ENCODE measurements around the gene TSPAN18. TPM values are rescaled to one million over a fixed set of nuclear protein-coding genes. Genes with fewer than 3 reads are reported as not detected.

TSPAN18 gene
- total RNA-seq, 2 experiments from 2014 or later: 22.9 to 23.5 TPM

DNA sequence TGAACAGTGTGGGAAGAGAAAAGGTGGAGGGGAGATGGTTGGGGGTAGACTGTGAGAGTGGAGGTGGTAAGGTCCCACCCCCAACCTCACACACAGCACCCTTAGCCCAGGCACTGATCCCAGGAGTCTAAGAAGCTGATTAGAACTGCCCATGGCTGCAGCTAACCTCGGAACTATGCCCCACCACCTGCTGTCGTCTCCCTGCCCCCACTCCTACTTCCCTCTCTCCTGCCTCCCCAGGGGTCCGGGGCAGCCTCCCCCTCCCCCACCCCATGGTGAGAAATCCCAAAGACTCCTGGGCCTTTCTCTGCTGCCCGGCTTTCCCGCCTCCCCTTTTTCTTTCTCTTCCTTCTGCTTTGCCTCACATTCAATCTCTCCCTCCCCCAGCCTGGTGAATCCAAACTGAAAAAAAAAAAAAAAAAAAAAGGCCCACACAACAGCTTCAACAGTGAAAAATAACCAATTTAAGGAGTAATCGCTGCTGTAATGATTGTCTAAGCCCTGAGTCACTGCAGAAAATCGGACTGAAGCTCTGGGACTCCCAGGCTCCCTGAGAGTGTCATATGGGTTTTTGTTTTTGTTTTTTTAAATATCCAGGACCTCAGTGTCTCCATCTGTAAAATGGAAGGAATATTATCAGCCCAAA is 233.6 kb downstream of the TSPAN18 start:
- no peak overlapping the region for H3K27ac Mint-ChIP-seq
- DNase-seq: no peak
- no peaks in the 10 kb centered on the region for H3K9me3 Mint-ChIP-seq
- peaks cover under 1% of the 10 kb centered on the region for H3K4me1 Mint-ChIP-seq
- H3K36me3 Mint-ChIP-seq (ENCODE audit: low read depth): no peaks in the 10 kb centered on the region
- no peaks in the 10 kb centered on the region for H3K27me3 Mint-ChIP-seq
- POLR2A ChIA-PET: no interaction called here
- H3K4me3 Mint-ChIP-seq: no peak overlapping the region
- CTCF ChIA-PET: interaction anchor here (0.6 to 2.2 kb wide), 2 partner anchors 10 to 112 kb away, joined by 3 to 6 read pairs; partner anchors contain the start of gene TP53I11

DNA sequence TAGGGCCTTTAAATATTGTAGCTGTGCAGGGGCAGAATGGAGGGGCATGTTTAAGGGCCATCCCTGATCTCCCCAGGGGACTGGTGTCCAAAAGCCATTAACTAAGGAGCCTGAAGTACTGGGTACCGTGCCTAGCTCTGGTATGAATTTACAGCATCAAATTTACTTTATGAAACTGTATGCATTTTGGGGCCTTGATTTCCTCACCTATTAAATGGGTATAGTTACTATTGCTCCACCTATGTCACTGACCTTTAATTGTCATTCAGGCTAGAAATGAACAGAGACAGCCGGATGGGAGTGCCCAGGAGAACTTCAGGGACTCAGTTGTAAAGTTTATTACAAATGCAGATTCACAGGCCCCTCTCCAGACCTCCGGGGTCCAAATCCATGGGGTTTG is 235.7 kb downstream of the TSPAN18 start:
- H3K4me1 Mint-ChIP-seq: no peaks in the 10 kb centered on the region
- ChIA-PET CTCF (interaction anchor here (0.7 to 2.0 kb wide), 2 partner anchors 21 to 143 kb away, joined by 3 to 4 read pairs; no protein-coding TSS in a partner anchor), POLR2A (no interaction called here)
- no peak for DNase-seq
- no peaks in the 10 kb centered on the region for H3K36me3 Mint-ChIP-seq (ENCODE audit: low read depth)
- H3K4me3 Mint-ChIP-seq: no peak overlapping the region
- no peaks in the 10 kb centered on the region for H3K9me3 Mint-ChIP-seq
- H3K27me3 Mint-ChIP-seq: no peaks in the 10 kb centered on the region
- H3K27ac Mint-ChIP-seq: no peak overlapping the region

DNA sequence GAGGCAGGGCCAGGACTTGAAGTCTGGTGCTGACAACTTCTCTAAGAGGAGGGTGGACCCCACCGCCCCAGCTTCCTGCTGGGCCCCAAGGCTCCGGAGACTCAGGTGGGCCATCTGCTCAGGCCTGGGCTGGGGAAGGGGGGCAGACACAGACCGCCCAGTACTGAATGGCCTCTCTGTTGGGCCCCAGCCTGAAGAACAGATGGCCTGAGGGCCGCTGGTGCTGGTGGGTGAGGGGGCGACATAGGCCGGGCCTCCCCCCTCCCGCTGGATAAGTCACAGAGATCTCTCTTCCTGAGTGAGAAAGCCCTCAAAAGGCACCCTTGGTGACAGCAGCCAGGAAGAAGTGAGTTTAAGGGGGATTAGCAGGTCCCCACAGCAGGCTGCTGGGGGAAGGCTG is 236.4 kb downstream of the TSPAN18 start:
- Mint-ChIP-seq H3K36me3 (ENCODE audit: low read depth) (no peaks in the 10 kb centered on the region), H3K4me3 (no peak overlapping the region), H3K27me3 (no peaks in the 10 kb centered on the region), H3K27ac (no peak overlapping the region), H3K9me3 (no peaks in the 10 kb centered on the region), H3K4me1 (no peaks in the 10 kb centered on the region)
- no peak for DNase-seq
- ChIA-PET POLR2A (no interaction called here), CTCF (no interaction called here)

DNA sequence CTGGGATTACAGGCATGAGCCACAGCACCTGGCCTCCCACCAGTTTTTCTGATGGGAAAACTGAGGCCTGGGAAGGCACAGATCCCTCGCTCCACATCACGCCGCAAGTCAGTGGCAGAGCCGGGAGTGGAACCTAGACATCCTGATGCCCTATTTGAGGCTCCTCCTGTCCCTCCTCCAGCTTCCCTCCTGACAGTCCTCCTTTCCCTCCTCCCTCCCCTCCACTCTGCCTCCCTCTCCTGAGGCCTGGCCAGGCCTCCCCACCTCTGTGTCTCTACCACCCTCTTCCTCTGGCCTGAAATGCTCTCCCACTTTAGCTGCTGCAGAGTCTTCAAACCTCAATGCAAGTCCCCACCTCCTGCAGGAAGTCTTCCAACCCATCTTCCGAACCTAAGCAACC is 237.2 kb downstream of the TSPAN18 start:
- POLR2A ChIA-PET: no interaction called here
- no peak overlapping the region for H3K27ac Mint-ChIP-seq

DNA sequence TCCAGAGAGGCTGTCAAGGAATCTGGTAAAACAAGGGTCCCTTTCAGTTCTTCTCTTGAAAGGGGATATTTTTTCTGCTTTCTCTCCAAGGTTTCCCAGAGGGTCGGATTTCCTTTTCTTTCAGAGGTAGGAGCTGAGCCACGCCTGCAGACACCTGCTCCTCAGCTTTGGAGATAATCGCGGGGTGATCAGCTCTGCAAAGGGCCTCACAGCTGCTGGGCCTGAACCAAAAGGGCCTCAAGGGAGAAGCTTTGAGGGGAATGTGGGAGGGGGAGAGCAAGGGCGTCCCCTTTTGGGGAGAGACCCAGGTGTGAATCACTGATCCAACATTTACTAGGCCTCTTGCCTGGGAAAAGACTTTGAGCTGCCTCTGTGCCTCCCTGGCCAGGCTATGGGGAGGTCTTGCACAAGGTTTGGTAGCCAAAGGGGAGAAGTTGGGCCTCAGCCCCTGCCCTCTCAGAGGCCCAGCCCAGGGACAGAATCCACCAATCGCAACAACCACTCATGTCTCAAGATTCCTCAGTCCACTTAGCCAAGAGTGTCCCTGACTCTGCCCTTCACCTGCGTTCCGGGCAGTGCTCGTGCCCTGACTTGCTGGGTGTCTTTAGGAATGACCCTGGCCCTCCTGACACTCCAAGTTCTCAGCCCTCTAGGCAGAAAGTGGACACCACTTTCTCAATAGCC is 237.9 kb downstream of the TSPAN18 start:
- no peak overlapping the region for H3K27ac Mint-ChIP-seq
- H3K4me3 Mint-ChIP-seq: no peak overlapping the region
- no peaks in the 10 kb centered on the region for H3K9me3 Mint-ChIP-seq
- H3K27me3 Mint-ChIP-seq: no peaks in the 10 kb centered on the region
- no peaks in the 10 kb centered on the region for H3K4me1 Mint-ChIP-seq
- no peaks in the 10 kb centered on the region for H3K36me3 Mint-ChIP-seq (ENCODE audit: low read depth)
- CTCF ChIA-PET: interaction anchor here (0.8 to 1.0 kb wide), 4 partner anchors 7 to 140 kb away, joined by 3 read pairs; no protein-coding TSS in a partner anchor
- no peak for DNase-seq
- POLR2A ChIA-PET: no interaction called here

More for the DNA sequence above, 237.2 kb downstream of the TSPAN18 start:
- CTCF ChIA-PET: interaction anchor here (0.8 to 1.0 kb wide), 4 partner anchors 8 to 141 kb away, joined by 3 read pairs; no protein-coding TSS in a partner anchor
- Mint-ChIP-seq H3K9me3 (no peaks in the 10 kb centered on the region), H3K27me3 (no peaks in the 10 kb centered on the region), H3K36me3 (ENCODE audit: low read depth) (no peaks in the 10 kb centered on the region), H3K4me1 (no peaks in the 10 kb centered on the region), H3K4me3 (no peak overlapping the region)
- no peak for DNase-seq

DNA sequence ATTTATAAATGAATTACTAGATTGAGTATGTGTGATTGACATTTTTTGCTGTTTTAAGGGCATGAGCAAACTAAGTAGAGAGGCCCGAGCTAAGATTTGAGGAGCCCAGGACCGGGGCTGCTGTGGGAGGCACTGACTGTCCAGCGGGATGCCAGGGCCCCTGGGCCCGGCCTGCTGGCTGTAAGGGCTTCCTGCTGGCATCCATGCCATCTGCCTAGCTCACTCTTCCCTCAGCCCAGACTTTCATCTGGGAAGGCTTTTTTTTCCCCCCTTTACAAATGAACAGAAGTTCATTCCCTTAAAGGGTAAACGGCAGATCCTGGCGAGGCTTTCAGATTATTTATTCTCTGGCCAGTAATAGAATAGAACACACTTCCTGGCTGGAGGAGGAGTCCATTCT is 239.9 kb downstream of the TSPAN18 start:
- H3K9me3 Mint-ChIP-seq: no peaks in the 10 kb centered on the region
- no peaks in the 10 kb centered on the region for H3K27me3 Mint-ChIP-seq
- H3K36me3 Mint-ChIP-seq (ENCODE audit: low read depth): no peaks in the 10 kb centered on the region
- ChIA-PET CTCF (interaction anchor here (0.9 kb wide), 1 partner anchor 130 kb away, joined by 3 read pairs; no protein-coding TSS in a partner anchor), POLR2A (no interaction called here)
- H3K27ac Mint-ChIP-seq: no peak overlapping the region
- no peaks in the 10 kb centered on the region for H3K4me1 Mint-ChIP-seq
- no peak for DNase-seq
- H3K4me3 Mint-ChIP-seq: no peak overlapping the region

DNA sequence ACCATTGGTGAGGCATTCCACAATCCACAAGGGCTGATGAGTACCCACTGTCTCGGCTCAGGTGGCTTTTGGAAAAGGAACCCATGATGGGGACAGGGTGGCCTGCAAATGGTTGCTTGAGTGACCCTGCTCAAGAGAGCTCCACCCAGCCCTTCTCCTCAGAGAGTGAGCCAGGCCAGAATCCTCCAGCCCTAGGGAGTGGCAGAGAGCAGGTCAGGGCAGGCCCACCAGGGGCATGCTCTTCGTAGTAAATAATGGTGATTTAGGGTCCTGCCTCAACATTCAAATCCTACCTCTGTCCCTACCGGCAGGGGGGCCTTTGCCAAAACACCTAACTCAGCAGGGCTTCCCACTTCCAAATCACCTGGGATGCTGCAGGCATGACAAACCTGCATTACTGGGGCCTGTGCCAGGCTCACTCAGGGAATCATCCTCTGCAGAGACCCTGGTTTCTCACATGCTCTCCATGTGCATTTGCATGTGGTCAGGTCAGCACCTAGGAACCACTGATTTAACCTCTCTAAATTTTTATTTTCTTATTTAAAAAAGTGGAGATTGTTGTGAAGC is 241.3 kb downstream of the TSPAN18 start:
- Mint-ChIP-seq H3K9me3 (no peaks in the 10 kb centered on the region), H3K4me3 (no peak overlapping the region), H3K4me1 (no peaks in the 10 kb centered on the region), H3K36me3 (ENCODE audit: low read depth) (no peaks in the 10 kb centered on the region), H3K27ac (no peak overlapping the region), H3K27me3 (no peaks in the 10 kb centered on the region)
- no peak for DNase-seq
- POLR2A ChIA-PET: no interaction called here
- CTCF ChIA-PET: interaction anchor here (0.9 kb wide), 1 partner anchor 32 kb away, joined by 3 read pairs; no protein-coding TSS in a partner anchor

DNA sequence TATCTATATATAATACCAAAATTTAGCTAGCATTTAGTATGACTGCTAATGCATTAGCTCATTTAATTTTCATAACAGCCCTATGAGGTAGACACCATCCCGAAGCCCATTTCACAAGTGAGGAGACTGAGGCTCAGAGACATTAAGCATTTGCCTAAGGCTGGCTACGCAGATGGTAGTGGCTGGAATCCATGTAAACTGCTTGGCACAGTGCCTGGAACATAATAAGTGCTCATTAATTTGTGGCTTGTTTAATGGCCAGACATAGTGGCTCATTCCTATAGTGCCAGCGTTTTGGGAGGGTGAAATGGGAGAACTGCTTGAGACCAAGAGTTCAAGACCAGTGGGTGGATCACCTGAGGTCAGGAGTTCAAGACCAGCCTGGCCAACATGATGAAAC is 241.7 kb downstream of the TSPAN18 start:
- no peaks in the 10 kb centered on the region for H3K9me3 Mint-ChIP-seq
- no peak for DNase-seq
- no peaks in the 10 kb centered on the region for H3K36me3 Mint-ChIP-seq (ENCODE audit: low read depth)
- ChIA-PET POLR2A (no interaction called here), CTCF (interaction anchor here (0.9 kb wide), 1 partner anchor 32 kb away, joined by 3 read pairs; no protein-coding TSS in a partner anchor)
- no peaks in the 10 kb centered on the region for H3K27me3 Mint-ChIP-seq
- no peak overlapping the region for H3K27ac Mint-ChIP-seq
- H3K4me3 Mint-ChIP-seq: no peak overlapping the region
- H3K4me1 Mint-ChIP-seq: no peaks in the 10 kb centered on the region

DNA sequence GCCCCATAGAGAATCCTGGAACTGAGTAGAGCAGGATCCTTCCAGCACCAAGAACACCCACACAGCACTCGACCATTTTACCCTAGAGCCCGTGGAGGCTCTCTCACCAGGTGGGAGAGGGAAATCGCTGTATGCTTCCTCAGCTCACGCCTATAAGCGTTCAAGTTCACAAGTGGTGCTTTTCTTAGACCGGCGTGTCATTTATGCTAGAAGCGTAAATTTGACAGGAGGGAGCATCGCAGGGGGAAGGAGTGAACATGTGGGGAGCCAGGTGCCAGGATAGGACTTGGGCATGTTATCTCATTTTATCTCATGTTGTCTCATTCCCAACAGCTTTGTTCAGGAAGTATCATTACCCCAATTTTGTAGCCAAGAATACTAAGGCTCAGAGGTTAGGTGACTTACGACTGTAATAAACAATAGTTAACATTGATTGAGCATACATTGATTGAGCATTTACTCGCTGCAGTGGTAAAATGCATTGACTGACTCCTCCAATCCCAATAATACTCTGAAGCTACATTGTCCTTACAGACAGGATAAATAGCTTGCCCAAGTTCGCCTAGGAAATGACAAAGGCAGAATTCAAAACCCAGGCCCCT is 243.0 kb downstream of the TSPAN18 start:
- Mint-ChIP-seq H3K36me3 (ENCODE audit: low read depth) (no peaks in the 10 kb centered on the region), H3K27ac (no peak overlapping the region), H3K27me3 (no peaks in the 10 kb centered on the region), H3K4me3 (no peak overlapping the region), H3K9me3 (no peaks in the 10 kb centered on the region), H3K4me1 (no peaks in the 10 kb centered on the region)
- CTCF ChIA-PET: interaction anchor here (0.8 kb wide), 1 partner anchor 133 kb away, joined by 4 read pairs; no protein-coding TSS in a partner anchor
- POLR2A ChIA-PET: no interaction called here
- no peak for DNase-seq

DNA sequence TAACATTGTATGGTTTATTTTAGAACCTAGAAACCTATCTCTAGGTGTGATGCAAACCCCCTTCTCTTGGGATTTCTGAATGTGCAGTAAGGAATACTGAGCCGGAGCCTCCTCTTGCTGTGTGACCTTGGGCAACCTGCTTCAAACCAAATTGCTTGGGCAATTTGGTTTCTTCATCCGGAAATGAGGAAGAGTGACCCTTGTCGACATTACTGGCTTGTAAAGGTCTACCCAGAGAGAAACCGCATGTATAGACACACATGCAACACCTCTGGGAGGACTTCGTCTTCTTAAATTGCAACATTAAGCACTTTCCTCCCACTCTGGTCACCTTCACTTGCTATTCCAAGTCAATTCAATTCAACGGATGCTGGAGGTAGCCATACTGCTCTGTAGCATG is 243.5 kb downstream of the TSPAN18 start:
- Mint-ChIP-seq H3K4me1 (no peaks in the 10 kb centered on the region), H3K27ac (no peak overlapping the region), H3K4me3 (no peak overlapping the region), H3K27me3 (no peaks in the 10 kb centered on the region), H3K36me3 (ENCODE audit: low read depth) (no peaks in the 10 kb centered on the region), H3K9me3 (no peaks in the 10 kb centered on the region)
- ChIA-PET POLR2A (no interaction called here), CTCF (no interaction called here)
- DNase-seq: no peak

DNA sequence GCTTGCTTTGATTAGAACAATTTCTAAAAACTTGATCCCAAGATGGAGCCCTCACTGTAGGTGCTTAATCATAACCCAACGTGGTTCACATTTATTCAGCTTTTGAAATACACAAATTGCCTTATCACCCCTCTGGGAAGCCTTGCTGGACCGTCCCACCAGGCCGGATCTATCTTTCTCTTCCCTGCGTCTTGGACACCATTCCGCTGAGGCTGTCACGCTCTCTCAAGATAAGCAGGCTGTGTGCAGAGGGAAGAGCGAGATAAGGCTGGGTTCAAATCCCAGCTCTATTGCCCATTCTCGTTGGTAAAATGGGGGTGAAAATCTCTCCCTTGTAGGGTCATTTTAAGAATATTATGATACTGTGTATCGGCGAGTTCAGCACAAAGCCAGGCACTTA is 244.4 kb downstream of the TSPAN18 start:
- DNase-seq: no peak
- Mint-ChIP-seq H3K4me3 (no peak overlapping the region), H3K27ac (no peak overlapping the region), H3K27me3 (no peaks in the 10 kb centered on the region), H3K9me3 (no peaks in the 10 kb centered on the region), H3K36me3 (ENCODE audit: low read depth) (no peaks in the 10 kb centered on the region), H3K4me1 (no peaks in the 10 kb centered on the region)
- CTCF ChIA-PET: interaction anchor here (1.3 kb wide), 1 partner anchor 35 kb away, joined by 4 read pairs; no protein-coding TSS in a partner anchor
- POLR2A ChIA-PET: no interaction called here

DNA sequence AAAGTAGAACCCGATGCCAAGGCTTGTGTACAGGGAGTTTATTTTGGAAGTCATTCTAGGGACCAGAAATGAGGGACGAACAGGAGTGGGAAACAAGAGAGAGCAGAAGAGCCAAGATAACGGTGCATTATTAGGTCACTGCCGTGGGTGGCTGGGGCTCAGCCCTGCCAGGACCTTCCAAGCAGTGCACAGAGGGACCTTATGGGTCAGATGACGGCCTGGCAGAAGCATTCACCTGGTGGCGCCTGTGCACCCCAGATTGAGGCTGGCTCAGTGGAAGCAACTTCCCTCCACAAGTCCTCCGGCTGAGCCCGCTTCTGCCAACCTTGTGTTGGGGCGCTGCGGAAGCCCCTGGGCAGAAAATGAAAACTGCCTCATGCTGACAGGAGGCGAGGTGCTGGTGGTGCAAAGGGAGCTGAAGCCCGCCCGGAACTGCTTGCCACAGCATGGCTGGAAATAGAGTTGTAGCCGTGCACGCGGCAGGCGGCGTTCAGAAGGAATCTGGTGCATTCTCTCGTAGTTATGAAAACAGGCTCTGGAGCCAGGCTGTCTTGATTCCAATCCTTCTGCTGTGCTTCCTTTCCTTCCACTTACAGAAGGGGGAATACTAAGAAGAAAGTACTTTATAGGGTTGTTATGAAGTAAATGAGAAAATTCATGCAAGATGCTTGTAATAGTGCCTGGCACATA is 246.1 kb downstream of the TSPAN18 start:
- Mint-ChIP-seq H3K27ac (no peak overlapping the region), H3K36me3 (ENCODE audit: low read depth) (no peaks in the 10 kb centered on the region), H3K9me3 (no peaks in the 10 kb centered on the region), H3K27me3 (peaks cover 2% of the 10 kb centered on the region), H3K4me3 (no peak overlapping the region), H3K4me1 (no peaks in the 10 kb centered on the region)
- CTCF ChIA-PET: interaction anchor here (1.0 to 1.3 kb wide), 3 partner anchors 36 to 60 kb away, joined by 3 to 4 read pairs (median 3); no protein-coding TSS in a partner anchor
- no peak for DNase-seq
- POLR2A ChIA-PET: no interaction called here
